ENCODE measurements around the gene SMCO4.

SMCO4 gene

GRCh38 chr11:93485983-93486382, 57.2 kb downstream of the SMCO4 start:
- H3K9me3 Mint-ChIP-seq, result no peaks in the 10 kb centered on the region
- H3K36me3 Mint-ChIP-seq (ENCODE audit: low read depth), result no peaks in the 10 kb centered on the region
- peaks cover 29% of the 10 kb centered on the region for H3K4me1 Mint-ChIP-seq
- no peak overlapping the region for H3K4me3 Mint-ChIP-seq
- no peaks in the 10 kb centered on the region for H3K27me3 Mint-ChIP-seq (ENCODE audit: low read depth)
- TF ChIP-seq CTCF (IDR thresholded peaks at IDR 0.05; ENCODE audit: unreplicated experiment in 3 of 3), result no peak
- H3K27ac Mint-ChIP-seq, result no peak overlapping the region

GRCh38 chr11:93484716-93485115, 58.5 kb downstream of the SMCO4 start:
- H3K27ac Mint-ChIP-seq, result no peak overlapping the region
- H3K9me3 Mint-ChIP-seq, result no peaks in the 10 kb centered on the region
- peaks cover 29% of the 10 kb centered on the region for H3K4me1 Mint-ChIP-seq
- no peaks in the 10 kb centered on the region for H3K36me3 Mint-ChIP-seq (ENCODE audit: low read depth)
- H3K27me3 Mint-ChIP-seq (ENCODE audit: low read depth), result peaks cover 3% of the 10 kb centered on the region
- TF ChIP-seq CTCF (IDR thresholded peaks at IDR 0.05; ENCODE audit: unreplicated experiment in 3 of 3), result no peak
- H3K4me3 Mint-ChIP-seq, result no peak overlapping the region

GRCh38 chr11:93482556-93482955, 60.6 kb downstream of the SMCO4 start:
- Mint-ChIP-seq H3K4me1 (peaks cover 37% of the 10 kb centered on the region), H3K36me3 (ENCODE audit: low read depth) (no peaks in the 10 kb centered on the region), H3K27ac (no peak overlapping the region), H3K4me3 (no peak overlapping the region), H3K27me3 (ENCODE audit: low read depth) (peaks cover 3% of the 10 kb centered on the region), H3K9me3 (no peaks in the 10 kb centered on the region)
- no peak for TF ChIP-seq CTCF (IDR thresholded peaks at IDR 0.05; ENCODE audit: unreplicated experiment in 3 of 3)

- peaks cover 39% of the 10 kb centered on the region for H3K4me1 Mint-ChIP-seq
- H3K36me3 Mint-ChIP-seq (ENCODE audit: low read depth), result no peaks in the 10 kb centered on the region
- TF ChIP-seq CTCF (IDR thresholded peaks at IDR 0.05; ENCODE audit: unreplicated experiment in 3 of 3), result no peak
- no peaks in the 10 kb centered on the region for H3K9me3 Mint-ChIP-seq
- peaks cover 3% of the 10 kb centered on the region for H3K27me3 Mint-ChIP-seq (ENCODE audit: low read depth)
- H3K27ac Mint-ChIP-seq, result no peak overlapping the region
- no peak overlapping the region for H3K4me3 Mint-ChIP-seq
Observed at GRCh38 chr11:93481696-93482095, 61.5 kb downstream of the SMCO4 start.

GRCh38 chr11:93481279-93481678, 61.9 kb downstream of the SMCO4 start:
- no peak for TF ChIP-seq CTCF (IDR thresholded peaks at IDR 0.05; ENCODE audit: unreplicated experiment in 3 of 3)
- H3K4me3 Mint-ChIP-seq, result no peak overlapping the region
- H3K9me3 Mint-ChIP-seq, result no peaks in the 10 kb centered on the region
- H3K27me3 Mint-ChIP-seq (ENCODE audit: low read depth), result peaks cover 3% of the 10 kb centered on the region
- no peaks in the 10 kb centered on the region for H3K36me3 Mint-ChIP-seq (ENCODE audit: low read depth)
- peaks cover 39% of the 10 kb centered on the region for H3K4me1 Mint-ChIP-seq
- no peak overlapping the region for H3K27ac Mint-ChIP-seq

GRCh38 chr11:93480756-93481155, 62.4 kb downstream of the SMCO4 start:
- H3K27me3 Mint-ChIP-seq (ENCODE audit: low read depth), result peaks cover 3% of the 10 kb centered on the region
- H3K9me3 Mint-ChIP-seq, result no peaks in the 10 kb centered on the region
- H3K4me3 Mint-ChIP-seq, result no peak overlapping the region
- peaks cover 3% of the 10 kb centered on the region for H3K36me3 Mint-ChIP-seq (ENCODE audit: low read depth)
- H3K4me1 Mint-ChIP-seq, result peaks cover 39% of the 10 kb centered on the region
- TF ChIP-seq CTCF (IDR thresholded peaks at IDR 0.05; ENCODE audit: unreplicated experiment in 3 of 3), result no peak
- H3K27ac Mint-ChIP-seq, result no peak overlapping the region
